HG02759 (cell line): Measurements from ENCODE around the gene OSBPL6.

ENCODE experiments used
- ATAC-seq: cut with Tn5 transposase; IDR thresholded peaks from one replicate; pipeline ENCODE4 v1.9.1; 2021; ENCODE audit warnings: mild to moderate bottlenecking, moderate library complexity; ENCODE audit not compliant: unreplicated experiment

Gene OSBPL6

DNA sequence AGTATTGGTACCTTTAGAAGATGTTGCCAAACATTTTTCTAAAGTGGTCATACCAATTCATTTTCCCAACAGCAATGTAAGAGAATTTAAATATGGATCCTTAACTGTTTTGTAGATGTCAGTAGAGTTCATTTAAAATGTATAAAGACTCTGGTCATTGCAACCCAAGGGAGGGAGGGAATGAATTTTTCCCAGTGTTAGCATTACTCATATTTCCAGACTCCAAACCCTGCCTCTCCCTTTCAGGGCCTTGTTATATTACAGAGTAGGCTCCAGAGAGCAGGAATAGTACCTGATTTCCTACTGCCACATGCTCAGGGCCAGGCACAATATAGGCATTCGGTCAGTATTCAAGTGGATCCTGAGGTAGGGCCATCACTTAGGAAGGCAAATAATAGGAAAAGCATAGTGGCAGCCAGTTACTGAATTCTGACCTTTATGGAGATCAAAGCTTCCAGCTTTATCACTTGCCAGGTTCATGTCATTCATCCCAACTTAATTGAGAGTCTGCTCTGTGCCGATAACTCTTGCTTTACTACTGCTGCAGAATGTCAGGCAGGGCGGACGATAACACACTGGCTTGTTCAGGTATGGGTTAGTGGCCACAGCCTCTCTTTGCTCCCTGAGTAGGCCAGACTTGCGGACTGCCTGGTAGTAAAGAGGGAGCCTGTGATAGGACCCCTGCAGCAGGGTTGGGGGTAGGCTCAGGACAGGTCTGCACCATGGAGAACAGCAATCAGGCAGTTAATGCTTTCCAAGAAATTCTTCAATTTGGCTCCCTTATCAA lies 75.3 kb downstream of the OSBPL6 start:
- no peak for ATAC-seq

DNA sequence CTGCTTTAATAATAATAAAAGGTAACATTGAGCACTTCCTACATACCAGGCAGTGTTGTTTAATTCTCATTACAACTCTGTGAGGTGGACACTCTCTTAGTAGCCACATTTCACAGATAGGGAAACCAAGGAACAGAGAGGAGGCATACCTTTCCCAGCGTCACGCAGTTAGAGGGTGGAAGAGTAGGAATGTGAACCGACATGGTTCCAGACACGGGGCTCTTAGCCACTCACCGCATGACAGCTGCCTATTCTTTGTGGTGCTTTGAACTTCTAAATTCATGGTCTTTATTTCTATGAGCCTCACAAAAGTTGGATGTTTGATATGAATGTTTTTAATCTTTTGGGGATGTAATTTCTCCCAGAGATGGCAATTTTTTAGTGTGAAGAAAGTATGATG lies 76.0 kb downstream of the OSBPL6 start:
- no peak for ATAC-seq

- ATAC-seq: no peak
These were observed 76.8 kb downstream of the OSBPL6 start for GRCh38 chr2:178271094-178271493.

- no peak for ATAC-seq
These were observed 77.5 kb downstream of the OSBPL6 start for GRCh38 chr2:178271629-178272333.

DNA sequence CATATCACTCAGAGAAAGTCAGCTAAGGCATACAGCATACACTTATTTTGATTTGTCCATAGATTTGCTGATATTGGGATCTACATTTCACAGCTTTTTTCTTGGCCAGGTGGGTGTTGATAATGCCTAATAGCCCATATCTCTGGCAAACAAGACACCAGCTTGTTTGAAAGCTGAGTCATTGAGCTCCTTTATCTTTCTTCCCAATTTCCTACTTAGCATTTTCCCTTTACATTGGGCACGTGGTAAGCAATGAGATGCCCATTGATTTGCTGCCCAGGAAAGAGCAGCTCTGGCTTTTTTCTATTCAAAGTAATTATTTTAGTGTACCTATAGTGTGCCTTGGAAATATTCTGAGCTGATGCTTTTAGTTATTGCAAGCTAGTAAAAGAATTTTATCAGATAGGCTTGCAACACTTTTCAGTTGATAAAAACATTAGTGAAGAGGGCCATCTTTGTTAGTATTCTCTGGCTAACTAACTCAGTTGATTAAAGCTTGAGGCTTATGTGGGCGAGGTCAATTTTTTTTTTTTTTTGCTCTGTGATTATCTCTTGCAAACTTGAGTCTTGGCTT lies 79.6 kb downstream of the OSBPL6 start:
- ATAC-seq: no peak

DNA sequence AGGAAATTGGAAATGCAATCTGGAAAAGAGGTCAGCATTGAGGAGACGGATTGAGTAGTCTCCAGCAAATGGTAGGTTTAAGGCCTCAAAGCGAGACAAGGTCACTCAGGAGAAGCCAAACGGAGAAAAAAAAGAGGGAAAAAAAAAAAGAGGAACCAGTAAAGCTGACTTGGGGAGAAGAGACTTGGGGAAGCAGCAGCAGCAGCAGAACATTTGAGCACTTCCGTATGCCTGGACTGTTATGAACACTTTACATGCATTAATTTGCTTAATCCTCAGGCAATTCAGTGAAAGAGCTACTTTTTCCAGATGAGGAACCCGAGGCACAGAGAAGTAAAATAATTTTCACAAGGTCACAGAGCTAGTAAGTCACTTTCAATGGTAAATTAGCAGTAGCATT lies 81.3 kb downstream of the OSBPL6 start:
- no peak for ATAC-seq

DNA sequence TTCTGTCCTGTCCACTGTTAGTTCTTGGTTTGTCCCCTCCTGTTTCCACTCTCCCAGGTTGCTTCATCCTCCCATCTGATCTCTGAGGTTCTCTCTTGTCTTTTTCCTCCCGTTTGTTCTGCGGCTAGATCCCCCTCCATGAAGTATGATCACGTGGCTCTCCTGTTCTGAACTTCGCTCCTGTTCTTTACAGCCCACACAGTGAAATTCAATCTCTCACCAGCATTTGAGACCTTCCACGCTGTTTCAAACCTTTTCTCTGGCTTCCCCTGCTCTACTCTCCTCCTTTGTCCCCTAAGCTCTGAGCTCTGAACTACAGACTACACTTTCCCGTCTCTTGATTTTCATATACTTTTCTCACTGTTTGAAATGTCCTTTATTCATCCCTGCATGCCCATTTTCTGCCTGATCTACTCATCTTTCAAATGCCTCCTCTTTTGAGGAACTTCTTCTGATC lies 83.5 kb downstream of the OSBPL6 start:
- no peak for ATAC-seq

DNA sequence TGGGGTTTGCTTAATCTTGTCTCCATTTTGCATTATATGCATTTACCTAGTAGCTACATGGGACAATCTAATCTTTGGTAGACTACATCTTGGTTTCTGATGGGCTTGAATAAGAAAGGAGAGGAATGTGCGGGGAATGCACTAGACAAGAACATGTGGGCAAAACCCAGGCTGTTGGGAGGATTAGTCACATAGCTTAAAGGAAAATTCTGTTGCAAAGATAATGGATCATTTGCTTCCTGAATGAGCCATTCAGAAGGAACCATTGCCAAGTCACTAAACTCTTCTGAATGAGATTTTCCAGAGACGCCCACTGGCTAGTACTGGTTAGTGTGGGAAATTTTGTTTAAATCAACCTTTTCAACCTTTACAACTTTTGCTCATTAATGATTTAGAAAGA lies 84.8 kb downstream of the OSBPL6 start:
- no peak for ATAC-seq

GRCh38 chr2:178279636-178280035 lies 85.3 kb downstream of the OSBPL6 start:
- ATAC-seq: no peak

DNA sequence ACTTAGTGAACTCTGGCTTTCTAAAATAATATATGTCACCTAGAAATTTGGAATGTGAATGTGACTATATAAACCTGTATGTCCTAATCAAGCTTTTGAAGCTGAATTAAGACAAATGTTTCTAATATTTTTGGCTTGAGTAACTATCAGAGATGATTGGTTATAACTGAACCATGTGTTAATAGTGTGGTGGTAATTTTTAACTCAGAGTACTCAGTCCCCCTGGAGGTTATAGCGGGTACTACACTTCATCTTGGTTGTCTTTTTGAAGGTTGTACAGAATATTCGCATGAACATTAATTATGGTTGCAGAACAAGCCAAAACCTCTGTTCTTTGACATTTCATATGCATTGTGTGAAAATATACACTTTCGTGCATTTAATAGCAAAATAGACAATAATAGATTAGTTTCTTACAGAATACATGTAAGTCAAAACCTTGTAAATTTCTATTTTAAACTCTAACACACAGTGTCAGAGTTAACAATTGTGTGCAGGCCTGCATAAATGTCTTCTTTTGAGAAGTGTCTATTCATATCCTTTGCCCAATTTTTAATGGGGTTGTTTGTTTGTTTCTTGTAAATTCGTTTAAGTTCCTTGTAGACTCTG lies 86.0 kb downstream of the OSBPL6 start:
- peak; percentile 87 for ATAC-seq

GRCh38 chr2:178282075-178282815 lies 87.9 kb downstream of the OSBPL6 start:
- no peak for ATAC-seq

DNA sequence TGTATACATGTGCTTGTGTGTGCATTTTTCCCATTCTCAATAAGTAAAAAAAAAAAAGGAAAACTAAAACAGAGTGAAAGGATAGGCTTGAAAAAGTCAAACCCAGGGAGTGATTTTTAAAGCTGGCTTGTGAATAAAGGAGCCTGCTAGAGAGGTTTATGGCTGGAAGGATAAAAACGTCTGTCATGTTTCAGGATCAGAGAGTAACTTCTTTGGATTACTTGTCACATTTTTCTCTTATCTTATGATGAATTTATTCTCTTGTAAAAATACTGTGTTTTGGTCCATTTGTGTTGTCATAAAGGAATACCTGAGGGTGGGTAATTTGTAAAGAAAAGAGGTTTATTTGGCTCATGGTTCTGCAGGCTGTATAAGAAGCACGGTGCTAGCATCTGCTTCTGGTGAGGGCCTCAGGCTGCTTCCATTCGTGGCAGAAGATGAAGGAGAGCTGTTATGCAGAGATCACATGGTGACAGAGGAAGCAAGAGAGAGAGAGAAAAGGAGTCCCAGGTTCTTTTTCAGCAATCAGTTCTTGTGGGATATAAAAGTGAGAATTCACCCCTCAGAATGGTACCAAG lies 89.1 kb downstream of the OSBPL6 start:
- ATAC-seq: no peak

- ATAC-seq: no peak
These were observed 90.4 kb downstream of the OSBPL6 start for GRCh38 chr2:178284613-178285286.

- no peak for ATAC-seq
These were observed 90.9 kb downstream of the OSBPL6 start for GRCh38 chr2:178285287-178285615.

DNA sequence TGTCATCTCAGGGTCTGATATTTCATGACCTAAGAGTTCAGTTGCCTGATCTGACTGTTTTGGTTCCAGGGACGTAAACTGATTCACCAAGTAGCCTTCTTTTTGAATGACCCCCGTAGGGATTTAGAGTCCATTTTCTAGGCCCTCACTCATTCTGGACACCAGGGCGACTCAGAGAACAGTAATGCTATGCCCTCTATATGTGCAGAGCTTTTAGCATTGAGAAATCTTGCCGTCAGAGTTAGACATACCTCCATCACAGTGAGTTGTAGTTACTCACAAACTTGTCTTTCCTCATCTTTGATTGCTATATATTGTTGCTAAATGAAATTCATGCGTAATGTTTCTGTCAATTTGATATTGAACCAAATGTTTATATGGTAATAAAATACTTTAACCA lies 92.3 kb downstream of the OSBPL6 start:
- ATAC-seq: no peak

- ATAC-seq: no peak
These were observed 93.5 kb downstream of the OSBPL6 start for GRCh38 chr2:178287652-178288344.

DNA sequence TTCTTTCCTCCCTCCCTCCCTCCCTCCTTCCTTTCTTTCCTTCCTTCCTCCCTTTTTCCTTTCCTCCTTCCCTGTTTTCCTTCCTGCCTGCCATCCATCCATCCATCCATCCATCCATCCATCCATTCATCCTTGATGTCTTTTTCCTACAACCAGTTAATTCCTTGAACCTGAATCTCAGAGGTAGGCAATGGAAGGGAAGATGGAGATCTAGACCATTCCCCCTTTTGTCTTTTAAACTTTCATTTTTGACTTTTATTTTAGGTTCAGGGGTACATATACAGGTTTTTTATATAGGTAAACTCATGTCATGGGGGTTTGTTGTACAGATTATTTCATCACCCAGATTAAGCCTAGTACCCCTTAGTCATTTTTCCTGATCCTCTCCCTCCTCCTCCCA lies 97.4 kb downstream of the OSBPL6 start:
- ATAC-seq: no peak

DNA sequence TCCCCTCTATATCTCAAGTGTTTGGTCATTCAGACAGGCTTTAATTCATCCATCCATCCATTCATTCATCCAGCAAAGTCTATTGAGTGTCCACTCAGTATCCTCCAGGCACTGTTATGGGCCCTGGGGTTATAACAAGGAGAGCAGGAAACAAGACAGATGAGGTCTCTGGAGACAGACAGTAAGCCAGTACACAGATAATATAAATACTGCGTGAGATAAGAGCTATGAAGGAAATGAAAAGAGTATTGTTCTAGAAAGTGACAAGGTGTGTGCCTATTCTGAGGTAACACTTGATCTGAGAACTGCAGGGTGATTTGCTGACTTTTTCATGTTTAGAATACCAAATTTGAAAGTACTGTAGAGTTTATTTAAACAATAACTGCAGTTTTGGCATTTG lies 98.3 kb downstream of the OSBPL6 start:
- ATAC-seq: no peak

GRCh38 chr2:178295115-178295514 lies 100.8 kb downstream of the OSBPL6 start:
- no peak for ATAC-seq

- ATAC-seq: no peak
These were observed 101.6 kb downstream of the OSBPL6 start for GRCh38 chr2:178295906-178296305.
